ENCODE measurements around the gene CALY. TPM values are rescaled to one million over a fixed set of nuclear protein-coding genes. Genes with fewer than 3 reads are reported as not detected.

Gene CALY
- total RNA-seq, 2 experiments from 2014 or later, result 3.1 to 3.6 TPM

DNA sequence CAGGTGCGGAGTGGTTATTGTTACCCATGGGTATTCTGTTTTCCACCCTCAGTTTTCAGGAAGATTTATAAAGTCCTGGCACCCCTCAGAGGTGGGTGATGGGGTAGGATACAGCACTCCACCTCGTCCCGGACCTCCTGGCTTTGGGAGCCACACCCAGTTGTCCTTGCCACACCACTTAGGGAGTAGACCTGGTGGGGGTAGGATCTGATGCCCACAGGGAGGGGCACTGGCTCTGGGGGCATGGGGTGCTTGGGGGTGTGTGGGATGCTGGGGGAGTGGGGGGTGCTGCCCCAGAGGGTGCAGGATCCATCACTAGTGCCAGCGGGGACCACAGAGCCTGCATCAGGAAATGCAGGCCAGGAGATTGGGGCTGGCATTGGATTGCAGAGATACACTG is 23.5 kb downstream of the CALY start:
- ATAC-seq (ENCODE audit: low read depth) (no peak), DNase-seq (no peak)
- Mint-ChIP-seq H3K4me3 (no peak overlapping the region), H3K36me3 (peaks cover 2% of the 10 kb centered on the region), H3K9me3 (no peaks in the 10 kb centered on the region), H3K27me3 (no peaks in the 10 kb centered on the region), H3K4me1 (peaks cover 5% of the 10 kb centered on the region), H3K27ac (no peak overlapping the region)
- POLR2A ChIA-PET, result interaction anchor here (0.6 kb wide), 1 partner anchor 1408 kb away, joined by 4 read pairs; no protein-coding TSS in a partner anchor

DNA sequence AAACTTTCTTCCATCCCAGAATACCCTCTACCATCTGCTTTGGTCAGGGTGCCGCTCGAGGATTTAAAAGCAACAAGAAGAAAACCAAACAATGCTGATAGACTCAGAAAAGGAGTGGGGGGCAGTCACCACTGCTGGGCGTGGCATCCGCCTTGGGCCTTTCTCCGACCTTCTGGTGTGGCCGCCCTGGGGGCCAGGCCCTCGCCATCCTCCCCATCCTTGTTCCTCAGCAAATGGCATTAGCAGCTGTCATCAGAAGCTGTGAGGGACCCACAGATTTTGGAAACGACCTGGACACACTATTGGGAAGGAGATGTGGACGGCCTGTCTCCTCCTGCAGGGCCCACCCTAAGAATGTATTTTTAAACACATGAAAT is 23.9 kb downstream of the CALY start:
- DNase-seq (no peak), ATAC-seq (ENCODE audit: low read depth) (no peak)
- POLR2A ChIA-PET, result no interaction called here
- Mint-ChIP-seq H3K27me3 (no peaks in the 10 kb centered on the region), H3K4me1 (peaks cover 7% of the 10 kb centered on the region), H3K27ac (no peak overlapping the region), H3K36me3 (peaks cover 3% of the 10 kb centered on the region), H3K9me3 (no peaks in the 10 kb centered on the region), H3K4me3 (no peak overlapping the region)

- POLR2A ChIA-PET, result no interaction called here
- ATAC-seq (ENCODE audit: low read depth) (no peak), DNase-seq (no peak)
- Mint-ChIP-seq H3K4me3 (no peak overlapping the region), H3K27me3 (no peaks in the 10 kb centered on the region), H3K27ac (no peak overlapping the region), H3K9me3 (no peaks in the 10 kb centered on the region), H3K36me3 (peaks cover 3% of the 10 kb centered on the region), H3K4me1 (peaks cover 11% of the 10 kb centered on the region)
Measured at GRCh38 chr10:133312016-133312768, 24.5 kb downstream of the CALY start.

- DNase-seq (no peak), ATAC-seq (ENCODE audit: low read depth) (no peak)
- Mint-ChIP-seq H3K27ac (no peak overlapping the region), H3K4me1 (peaks cover 14% of the 10 kb centered on the region), H3K4me3 (no peak overlapping the region), H3K27me3 (no peaks in the 10 kb centered on the region), H3K9me3 (no peaks in the 10 kb centered on the region), H3K36me3 (peaks cover 3% of the 10 kb centered on the region)
- POLR2A ChIA-PET, result no interaction called here
Measured at GRCh38 chr10:133311570-133311969, 25.1 kb downstream of the CALY start.

DNA sequence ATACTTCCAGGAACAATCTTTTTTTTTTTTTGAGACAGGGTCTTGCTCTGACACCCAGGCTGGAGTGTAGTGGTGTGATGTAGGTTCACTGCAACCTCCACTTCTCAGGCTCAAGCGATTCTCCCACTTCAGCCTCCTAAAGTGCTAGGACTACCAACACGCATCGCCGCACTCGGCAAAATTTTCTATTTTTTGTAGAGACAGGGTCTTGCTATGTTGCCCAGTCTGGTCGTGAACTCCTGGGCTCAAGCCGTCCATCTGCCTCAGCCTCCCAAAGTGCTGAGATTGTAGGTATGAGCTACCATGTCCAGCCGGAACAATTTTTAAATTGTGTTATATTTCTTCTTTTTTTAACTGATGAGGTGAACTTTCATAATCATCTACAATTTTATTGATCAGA is 25.9 kb downstream of the CALY start:
- H3K27ac Mint-ChIP-seq, result no peak overlapping the region
- DNase-seq (no peak), ATAC-seq (ENCODE audit: low read depth) (no peak)
- H3K4me1 Mint-ChIP-seq, result peaks cover 11% of the 10 kb centered on the region
- no peak overlapping the region for H3K4me3 Mint-ChIP-seq
- H3K36me3 Mint-ChIP-seq, result peaks cover 3% of the 10 kb centered on the region
- POLR2A ChIA-PET, result no interaction called here
- no peaks in the 10 kb centered on the region for H3K9me3 Mint-ChIP-seq
- no peaks in the 10 kb centered on the region for H3K27me3 Mint-ChIP-seq

- POLR2A ChIA-PET, result no interaction called here
- no peak overlapping the region for H3K4me3 Mint-ChIP-seq
- DNase-seq (no peak), ATAC-seq (ENCODE audit: low read depth) (no peak)
- no peak overlapping the region for H3K27ac Mint-ChIP-seq
- H3K27me3 Mint-ChIP-seq, result no peaks in the 10 kb centered on the region
- peaks cover 11% of the 10 kb centered on the region for H3K4me1 Mint-ChIP-seq
- no peaks in the 10 kb centered on the region for H3K9me3 Mint-ChIP-seq
- peaks cover 3% of the 10 kb centered on the region for H3K36me3 Mint-ChIP-seq
Measured at GRCh38 chr10:133310399-133310755, 26.3 kb downstream of the CALY start.

GRCh38 chr10:133309720-133310398 is 26.8 kb downstream of the CALY start:
- Mint-ChIP-seq H3K27ac (no peak overlapping the region), H3K4me3 (peak overlapping the region; percentile 22), H3K4me1 (peaks cover 11% of the 10 kb centered on the region), H3K36me3 (peaks cover 3% of the 10 kb centered on the region), H3K27me3 (no peaks in the 10 kb centered on the region), H3K9me3 (no peaks in the 10 kb centered on the region)
- POLR2A ChIA-PET, result interaction anchor here (0.9 kb wide), 1 partner anchor 34 kb away, joined by 4 read pairs; the partner anchor contains the start of gene ADAM8
- DNase-seq, result no peak
- no peak for ATAC-seq (ENCODE audit: low read depth)

GRCh38 chr10:133309100-133309719 is 27.5 kb downstream of the CALY start:
- Mint-ChIP-seq H3K9me3 (no peaks in the 10 kb centered on the region), H3K4me3 (peak overlapping the region; percentile 60), H3K27me3 (no peaks in the 10 kb centered on the region), H3K27ac (peak overlapping the region; percentile 74), H3K36me3 (peaks cover 3% of the 10 kb centered on the region), H3K4me1 (peaks cover 10% of the 10 kb centered on the region)
- POLR2A ChIA-PET, result interaction anchor here (0.9 kb wide), 1 partner anchor 33 kb away, joined by 4 read pairs; the partner anchor contains the start of gene ADAM8
- DNase-seq (peak; percentile 96), ATAC-seq (ENCODE audit: low read depth) (peak; percentile 70)

- Mint-ChIP-seq H3K9me3 (no peaks in the 10 kb centered on the region), H3K27ac (peak within 1 kb of the TSS; percentile 99), H3K27me3 (no peaks in the 10 kb centered on the region), H3K4me1 (peaks cover 9% of the 10 kb centered on the region), H3K36me3 (peaks cover 3% of the 10 kb centered on the region), H3K4me3 (peak within 1 kb of the TSS; percentile 96)
- POLR2A ChIA-PET, result interaction anchor here (0.9 to 2.0 kb wide), 4 partner anchors 30 to 50 kb away, joined by 3 to 10 read pairs (median 7); partner anchors contain the start of gene ADAM8
- DNase-seq (peak; percentile 96), ATAC-seq (ENCODE audit: low read depth) (peak; percentile 81)
Measured at GRCh38 chr10:133308421-133309099, 28.1 kb downstream of the CALY start, which contains the start of the genes TUBGCP2 and ZNF511. TSS of gene TUBGCP2 (minus strand) at chr10:133308872. CDS start at chr10:133302941, 5,931 bp downstream. TSS of gene ZNF511 (plus strand) at chr10:133308914. CDS start at chr10:133308944, 30 bp downstream.

GRCh38 chr10:133307776-133308420 is 28.8 kb downstream of the CALY start:
- ATAC-seq (ENCODE audit: low read depth), result peak; percentile 60
- H3K36me3 Mint-ChIP-seq, result peaks cover 3% of the 10 kb centered on the region
- peak overlapping the region; percentile 99 for H3K27ac Mint-ChIP-seq
- H3K27me3 Mint-ChIP-seq, result no peaks in the 10 kb centered on the region
- H3K4me1 Mint-ChIP-seq, result peaks cover 9% of the 10 kb centered on the region
- no peaks in the 10 kb centered on the region for H3K9me3 Mint-ChIP-seq
- H3K4me3 Mint-ChIP-seq, result peak overlapping the region; percentile 96
- POLR2A ChIA-PET, result interaction anchor here (0.9 to 2.0 kb wide), 4 partner anchors 29 to 49 kb away, joined by 3 to 10 read pairs (median 7); partner anchors contain the start of gene ADAM8
- DNase-seq, result peak; percentile 86

- Mint-ChIP-seq H3K4me3 (peak overlapping the region; percentile 55), H3K27ac (peak overlapping the region; percentile 99), H3K27me3 (no peaks in the 10 kb centered on the region), H3K36me3 (peaks cover 3% of the 10 kb centered on the region), H3K4me1 (peaks cover 9% of the 10 kb centered on the region), H3K9me3 (no peaks in the 10 kb centered on the region)
- ATAC-seq (ENCODE audit: low read depth), result no peak
- POLR2A ChIA-PET, result interaction anchor here (1.8 to 2.0 kb wide), 3 partner anchors 28 to 48 kb away, joined by 6 to 10 read pairs (median 8); no protein-coding TSS in a partner anchor
- DNase-seq, result no peak
Measured at GRCh38 chr10:133306941-133307379, 29.7 kb downstream of the CALY start.

DNA sequence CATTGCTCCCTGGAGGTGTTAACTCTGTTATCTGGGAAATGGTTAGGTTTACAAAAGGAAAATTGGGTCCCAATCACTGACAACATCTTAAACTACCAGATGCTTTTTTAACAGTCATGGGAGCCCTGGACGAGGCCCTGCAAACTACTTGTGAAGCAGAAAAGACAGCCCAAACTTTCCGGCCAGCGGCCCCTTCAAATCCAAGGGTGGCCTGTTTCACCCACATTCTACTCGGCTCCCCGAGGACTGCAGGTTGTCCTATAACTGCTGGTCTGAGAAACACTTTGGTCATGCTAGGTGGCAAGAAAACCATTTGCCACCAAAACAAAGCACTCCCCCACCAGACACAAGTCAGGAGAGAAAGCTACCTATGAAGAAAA is 30.6 kb downstream of the CALY start:
- H3K27me3 Mint-ChIP-seq, result no peaks in the 10 kb centered on the region
- peaks cover 9% of the 10 kb centered on the region for H3K4me1 Mint-ChIP-seq
- ATAC-seq (ENCODE audit: low read depth) (no peak), DNase-seq (no peak)
- no peak overlapping the region for H3K4me3 Mint-ChIP-seq
- no peak overlapping the region for H3K27ac Mint-ChIP-seq
- H3K9me3 Mint-ChIP-seq, result no peaks in the 10 kb centered on the region
- POLR2A ChIA-PET, result no interaction called here
- peaks cover 1% of the 10 kb centered on the region for H3K36me3 Mint-ChIP-seq
